Embryonic facial prominence (tissue), 1 donor: ENCODE results near the gene CFAP299.
"Not testable (repeated sequence)": the region's sequence is repeated elsewhere in the genome, so short reads cannot be mapped to it uniquely, and the experiment has no call there.

Source experiments
- DNase-seq: peaks from one replicate; pipeline ENCODE4 v3.0.0-alpha.2; 2016; ENCODE audit errors: extremely low spot score

CFAP299 gene

GRCh38 chr4:80388284-80388607, 52.7 kb downstream of the CFAP299 start:
- no peak for DNase-seq

GRCh38 chr4:80390178-80390577, 54.6 kb downstream of the CFAP299 start:
- no peak for DNase-seq

- no peak for DNase-seq
Measured at GRCh38 chr4:80393246-80393969, 57.9 kb downstream of the CFAP299 start.

GRCh38 chr4:80393970-80394250, 58.4 kb downstream of the CFAP299 start:
- no peak for DNase-seq

- no peak for DNase-seq
Measured at GRCh38 chr4:80407246-80407645, 71.7 kb downstream of the CFAP299 start.

- DNase-seq = no peak
Measured at GRCh38 chr4:80409809-80410208, 74.3 kb downstream of the CFAP299 start.

GRCh38 chr4:80412322-80412721, 76.8 kb downstream of the CFAP299 start:
- no peak for DNase-seq

GRCh38 chr4:80413086-80413485, 77.6 kb downstream of the CFAP299 start:
- no peak for DNase-seq

- DNase-seq = no peak
Measured at GRCh38 chr4:80417019-80417418, 81.5 kb downstream of the CFAP299 start.

GRCh38 chr4:80419946-80420345, 84.4 kb downstream of the CFAP299 start:
- no peak for DNase-seq

GRCh38 chr4:80420638-80421037, 85.1 kb downstream of the CFAP299 start:
- DNase-seq = no peak

- DNase-seq = no peak
Measured at GRCh38 chr4:80422727-80423404, 87.3 kb downstream of the CFAP299 start.

- DNase-seq = no peak
Measured at GRCh38 chr4:80423553-80424224, 88.2 kb downstream of the CFAP299 start.

- DNase-seq = no peak
Measured at GRCh38 chr4:80424225-80424581, 88.7 kb downstream of the CFAP299 start.

GRCh38 chr4:80425124-80426100, 89.9 kb downstream of the CFAP299 start:
- no peak for DNase-seq

- DNase-seq = no peak
Measured at GRCh38 chr4:80431203-80431965, 95.9 kb downstream of the CFAP299 start.

- no peak for DNase-seq
Measured at GRCh38 chr4:80434238-80434637, 98.7 kb downstream of the CFAP299 start.

GRCh38 chr4:80438016-80438415, 102.5 kb downstream of the CFAP299 start:
- no peak for DNase-seq

GRCh38 chr4:80439294-80440061, 103.9 kb downstream of the CFAP299 start:
- not testable (repeated sequence) for DNase-seq

- DNase-seq = no peak
Measured at GRCh38 chr4:80446248-80446647, 110.7 kb downstream of the CFAP299 start.

GRCh38 chr4:80446664-80447063, 111.1 kb downstream of the CFAP299 start:
- DNase-seq = no peak
